Activated CD8-positive, alpha-beta T cell treated with anti-CD3 and anti-CD28 coated beads for 36 hours (primary cell): ENCODE results near the gene OR52W1. TPM values are rescaled to one million over a fixed set of nuclear protein-coding genes. Genes with fewer than 3 reads are reported as not detected.

ENCODE experiments used
- ATAC-seq: fragments of 200-7000 bp; cut with Tn5 transposase; one replicate; pipeline ENCODE4 v1.10.0; 2021; ENCODE audit warnings: mild to moderate bottlenecking, moderate library complexity
- CTCF ChIA-PET: fragments of 350-600 bp; sonication (Branson Sonifier 250); formaldehyde crosslinking; loops from one replicate; lab custom pipeline; 2021; ENCODE audit warnings: antibody characterized with exemption; lab: Charles Lee
- POLR2A ChIA-PET: fragments of 350-600 bp; sonication (Branson Sonifier 250); formaldehyde crosslinking; loops from one replicate; lab custom pipeline; 2021; ENCODE audit warnings: antibody characterized with exemption; lab: Charles Lee
- DNase-seq: peaks from one replicate; pipeline ENCODE4 v3.0.0-alpha.2; 2020
- H3K27ac Mint-ChIP-seq: one replicate; pipeline ENCODE4 v1.8.0; 2021; ENCODE audit warnings: mild to moderate bottlenecking, mixed read lengths
- H3K27me3 Mint-ChIP-seq: one replicate; pipeline ENCODE4 v1.8.0; 2021; ENCODE audit warnings: mixed read lengths
- H3K36me3 Mint-ChIP-seq: one replicate; pipeline ENCODE4 v1.8.0; 2021; ENCODE audit warnings: low read depth, mixed read lengths
- H3K4me1 Mint-ChIP-seq: one replicate; pipeline ENCODE4 v1.8.0; 2021; ENCODE audit warnings: low read depth, mixed read lengths
- H3K4me3 Mint-ChIP-seq: one replicate; pipeline ENCODE4 v1.8.0; 2021; ENCODE audit warnings: mild to moderate bottlenecking, moderate library complexity, mixed read lengths
- H3K9me3 Mint-ChIP-seq: one replicate; pipeline ENCODE4 v1.8.0; 2021; ENCODE audit warnings: mixed read lengths
- intact Hi-C: fragments of 100-400 bp; cut with micrococcal nuclease; formaldehyde crosslinking; loops from one replicate; pipeline ENCODE4 v1.10.0; 2022
- total RNA-seq, 2 experiments: library from RNA; stranded (reverse); gene quantifications; one replicate each; pipeline ENCODE4 v1.2.3, GENCODE V29; 2021
- TF ChIP-seq, protein P1 (sequence below): fragments of 200-600 bp; IDR thresholded peaks from one replicate; pipeline ENCODE4 v1.8.0; 2022; ENCODE audit warnings: antibody characterized with exemption, mild to moderate bottlenecking

The OR52W1 gene
- total RNA-seq, 2 experiments from 2014 or later = not detected

- no peak for ATAC-seq
- Mint-ChIP-seq H3K4me1 (peaks cover 3% of the 10 kb centered on the region), H3K27ac (no peak overlapping the region), H3K9me3 (no peaks in the 10 kb centered on the region), H3K36me3 (no peaks in the 10 kb centered on the region), H3K4me3 (no peak overlapping the region), H3K27me3 (peaks cover 5% of the 10 kb centered on the region)
- TF ChIP-seq, protein P1, sequence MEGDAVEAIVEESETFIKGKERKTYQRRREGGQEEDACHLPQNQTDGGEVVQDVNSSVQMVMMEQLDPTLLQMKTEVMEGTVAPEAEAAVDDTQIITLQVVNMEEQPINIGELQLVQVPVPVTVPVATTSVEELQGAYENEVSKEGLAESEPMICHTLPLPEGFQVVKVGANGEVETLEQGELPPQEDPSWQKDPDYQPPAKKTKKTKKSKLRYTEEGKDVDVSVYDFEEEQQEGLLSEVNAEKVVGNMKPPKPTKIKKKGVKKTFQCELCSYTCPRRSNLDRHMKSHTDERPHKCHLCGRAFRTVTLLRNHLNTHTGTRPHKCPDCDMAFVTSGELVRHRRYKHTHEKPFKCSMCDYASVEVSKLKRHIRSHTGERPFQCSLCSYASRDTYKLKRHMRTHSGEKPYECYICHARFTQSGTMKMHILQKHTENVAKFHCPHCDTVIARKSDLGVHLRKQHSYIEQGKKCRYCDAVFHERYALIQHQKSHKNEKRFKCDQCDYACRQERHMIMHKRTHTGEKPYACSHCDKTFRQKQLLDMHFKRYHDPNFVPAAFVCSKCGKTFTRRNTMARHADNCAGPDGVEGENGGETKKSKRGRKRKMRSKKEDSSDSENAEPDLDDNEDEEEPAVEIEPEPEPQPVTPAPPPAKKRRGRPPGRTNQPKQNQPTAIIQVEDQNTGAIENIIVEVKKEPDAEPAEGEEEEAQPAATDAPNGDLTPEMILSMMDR = no peak
- intact Hi-C loops = no loop called here
- DNase-seq = no peak
- POLR2A ChIA-PET = no interaction called here
- CTCF ChIA-PET = no interaction called here
Observed at GRCh38 chr11:6175440-6175839, 23.6 kb upstream of the OR52W1 start.

DNA sequence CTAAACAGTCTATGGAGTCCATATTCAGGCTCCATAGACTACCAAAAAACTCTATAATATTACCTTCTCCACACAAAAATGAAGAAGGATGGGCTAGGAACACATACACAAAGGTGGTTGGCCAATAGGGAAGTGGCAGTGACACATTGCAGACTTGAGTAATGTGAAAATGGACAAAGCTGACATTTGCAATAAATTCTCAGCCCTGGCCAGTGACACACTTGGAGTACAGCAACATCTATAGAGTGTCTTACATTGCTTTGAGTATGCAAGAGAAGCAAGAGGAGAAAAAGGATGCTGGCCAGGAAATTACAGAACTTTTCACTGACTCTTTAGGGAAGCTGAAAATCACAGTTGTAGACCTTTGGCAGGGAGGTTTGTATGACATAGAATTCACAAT is 7.3 kb upstream of the OR52W1 start:
- ATAC-seq (no peak), DNase-seq (no peak)
- TF ChIP-seq, protein P1 = no peak
- POLR2A ChIA-PET = no interaction called here
- H3K4me1 Mint-ChIP-seq = peaks cover 16% of the 10 kb centered on the region
- H3K27ac Mint-ChIP-seq = no peak overlapping the region
- H3K9me3 Mint-ChIP-seq = peaks cover 2% of the 10 kb centered on the region
- intact Hi-C loops = no loop called here
- H3K36me3 Mint-ChIP-seq = no peaks in the 10 kb centered on the region
- H3K27me3 Mint-ChIP-seq = no peaks in the 10 kb centered on the region
- no peak overlapping the region for H3K4me3 Mint-ChIP-seq
- CTCF ChIA-PET = interaction anchor here (1.4 kb wide), 1 partner anchor 59 kb away, joined by 3 read pairs; no protein-coding TSS in a partner anchor

DNA sequence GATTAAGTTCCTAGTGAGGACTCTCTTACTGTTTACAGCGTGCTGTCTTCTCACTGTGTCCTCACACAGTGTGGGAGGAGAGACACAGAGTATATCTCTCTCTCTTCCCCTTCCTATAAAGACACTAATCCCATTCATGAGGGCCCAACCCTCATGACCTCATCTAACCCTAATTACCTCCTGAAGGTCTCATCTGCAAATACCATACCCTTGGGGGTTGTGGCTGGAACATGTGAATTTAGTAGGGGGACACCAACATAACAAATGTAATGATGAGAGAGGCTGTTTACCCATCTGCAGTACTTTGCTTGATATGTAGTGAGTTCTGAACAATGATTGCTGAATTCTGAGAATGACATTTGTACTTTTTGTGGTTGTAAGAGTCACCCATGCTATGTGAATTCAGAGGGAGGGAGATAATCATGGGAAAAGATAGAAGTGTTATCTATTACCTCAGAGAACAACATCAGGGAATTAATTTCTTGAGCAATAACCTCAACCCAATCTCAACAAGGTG is 4.9 kb upstream of the OR52W1 start:
- peak; percentile 14 for DNase-seq
- TF ChIP-seq, protein P1 = no peak
- intact Hi-C loops = no loop called here
- no peaks in the 10 kb centered on the region for H3K27me3 Mint-ChIP-seq
- peaks cover 2% of the 10 kb centered on the region for H3K9me3 Mint-ChIP-seq
- POLR2A ChIA-PET = no interaction called here
- H3K4me1 Mint-ChIP-seq = peaks cover 23% of the 10 kb centered on the region
- no peak overlapping the region for H3K4me3 Mint-ChIP-seq
- no peak overlapping the region for H3K27ac Mint-ChIP-seq
- ATAC-seq = peak; percentile 45
- CTCF ChIA-PET = no interaction called here
- H3K36me3 Mint-ChIP-seq = no peaks in the 10 kb centered on the region

- ChIA-PET CTCF (interaction anchor here (1.2 to 1.3 kb wide), 2 partner anchors 53 to 167 kb away, joined by 4 read pairs; no protein-coding TSS in a partner anchor), POLR2A (no interaction called here)
- peak overlapping the region; percentile 16 for H3K27ac Mint-ChIP-seq
- H3K27me3 Mint-ChIP-seq = no peaks in the 10 kb centered on the region
- peaks cover 33% of the 10 kb centered on the region for H3K4me1 Mint-ChIP-seq
- TF ChIP-seq, protein P1 = no peak
- ATAC-seq (peak; percentile 85), DNase-seq (peak; percentile 27)
- H3K9me3 Mint-ChIP-seq = no peaks in the 10 kb centered on the region
- intact Hi-C loops = no loop called here
- no peak overlapping the region for H3K4me3 Mint-ChIP-seq
- H3K36me3 Mint-ChIP-seq = no peaks in the 10 kb centered on the region
Observed at GRCh38 chr11:6196396-6196795, 2.6 kb upstream of the OR52W1 start.

- H3K27ac Mint-ChIP-seq = no peak overlapping the region
- H3K27me3 Mint-ChIP-seq = no peaks in the 10 kb centered on the region
- DNase-seq (no peak), ATAC-seq (no peak)
- ChIA-PET POLR2A (no interaction called here), CTCF (interaction anchor here (1.3 kb wide), 1 partner anchor 52 kb away, joined by 4 read pairs; no protein-coding TSS in a partner anchor)
- TF ChIP-seq, protein P1 = no peak
- no peak overlapping the region for H3K4me3 Mint-ChIP-seq
- intact Hi-C loops = no loop called here
- peaks cover 40% of the 10 kb centered on the region for H3K4me1 Mint-ChIP-seq
- no peaks in the 10 kb centered on the region for H3K9me3 Mint-ChIP-seq
- no peaks in the 10 kb centered on the region for H3K36me3 Mint-ChIP-seq
Observed at GRCh38 chr11:6197466-6198200, 1.4 kb upstream of the OR52W1 start.
